ENCODE data around the gene AKR7A3.

GRCh38 chr1:19283891-19284290 lies 4.7 kb downstream of the AKR7A3 start:
- TF ChIP-seq POLR2A (IDR thresholded peaks at IDR 0.05): no peak
- no peak for TF ChIP-seq CTCF (IDR thresholded peaks at IDR 0.05)

Data from ovary (tissue), 3 donors.